NCI-H526 (cell line): ENCODE data around the gene TMEM87B.

Source experiments
- DNase-seq, 2 experiments: peaks; one replicate each; lab custom pipeline; 2025; lab: John Stamatoyannopoulos, UW

The TMEM87B gene

DNA sequence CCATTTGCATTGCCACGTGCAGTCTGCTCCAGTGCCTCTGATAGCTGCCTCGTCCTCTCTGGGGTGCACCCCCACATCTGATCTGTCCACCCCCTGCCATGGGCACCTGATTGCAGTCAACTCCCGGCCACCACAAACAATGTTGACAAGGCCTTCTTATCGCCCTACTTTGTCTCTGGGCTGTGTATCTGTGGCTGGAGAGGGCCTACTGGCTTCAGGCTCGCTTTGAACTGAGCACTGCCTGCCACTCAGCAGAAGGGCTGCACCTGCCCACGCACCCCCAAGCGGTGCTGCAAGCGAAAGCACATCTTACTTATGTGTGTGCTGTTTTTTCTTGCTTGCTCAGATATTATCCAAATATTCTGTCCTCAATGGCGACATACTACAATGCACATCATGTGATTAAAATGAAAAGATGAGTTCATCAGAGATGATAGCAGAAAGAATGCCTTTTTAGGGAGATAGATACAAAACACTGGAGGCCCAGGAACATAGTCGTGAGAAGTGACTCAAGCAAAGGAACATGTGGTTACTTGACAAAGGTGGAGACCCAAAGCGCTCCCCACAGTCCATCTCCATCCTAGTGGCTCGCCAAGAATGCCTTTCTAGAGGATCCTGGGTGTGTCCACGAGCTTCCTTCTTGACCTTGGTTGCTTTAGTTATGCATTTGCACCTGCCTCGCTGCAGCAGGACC, 111.9 kb downstream of the TMEM87B start:
- DNase-seq: no peak

DNA sequence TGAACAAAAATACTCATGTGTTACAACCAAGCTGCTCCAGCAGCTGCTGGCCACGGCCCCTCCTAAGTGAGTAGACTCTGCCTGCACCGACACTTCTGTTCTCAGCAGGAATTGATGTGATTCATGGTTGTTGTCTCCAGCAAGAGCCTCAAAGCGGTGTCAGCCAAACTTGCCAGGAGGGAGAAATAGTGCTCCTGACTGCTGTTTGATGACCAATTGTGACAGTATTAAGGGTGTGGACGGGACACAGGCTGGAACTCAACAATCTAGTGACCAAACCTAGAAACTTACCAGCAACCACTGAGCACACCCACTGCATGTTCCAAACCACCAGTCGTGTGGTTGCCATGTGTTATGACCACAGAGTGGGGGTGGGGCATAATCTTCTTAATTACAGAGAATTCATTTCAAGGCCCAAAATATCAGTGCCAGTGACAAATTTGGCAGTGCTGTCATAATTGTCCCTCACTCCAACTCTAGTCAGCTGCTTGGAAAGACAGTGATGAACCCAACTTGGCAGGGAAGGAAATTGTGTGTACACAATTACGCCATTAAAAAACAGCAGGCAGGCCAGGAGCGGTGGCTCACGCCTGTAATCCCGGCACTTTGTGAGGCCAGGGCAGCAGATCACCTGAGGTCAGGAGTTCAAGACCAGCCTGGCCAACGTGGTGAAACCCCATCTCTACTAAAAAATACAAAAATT, 113.5 kb downstream of the TMEM87B start:
- DNase-seq: no peak
